HepG2 (cell line): ENCODE data around the gene TBC1D25. TPM values are rescaled to one million over a fixed set of nuclear protein-coding genes. Genes with fewer than 3 reads are reported as not detected.

Experiments
- ATAC-seq: fragments of 200-7000 bp; cut with Tn5 transposase; 3 replicates; pipeline ENCODE4 v1.9.1; 2020; ENCODE audit warnings: mild to moderate bottlenecking, moderate library complexity
- BruUV-seq: library from RNA; stranded (reverse); fragments of 400-500 nt; replicated peaks from 2 replicates; lab custom pipeline; 2021; lab: Mats Ljungman, UMichigan
- CTCF ChIA-PET: fragments of 300-600 bp; formaldehyde crosslinking; extraction: SDS; loops from one replicate; lab custom pipeline; 2021; ENCODE audit warnings: low total read pairs, inconsistent platforms, low intra/inter-chr PET ratio; lab: Yijun Ruan, JAX
- POLR2A ChIA-PET: fragments of 350-600 bp; sonication (Branson Sonifier 250); formaldehyde crosslinking; loops from one replicate; lab custom pipeline; 2020; ENCODE audit warnings: antibody characterized with exemption, inconsistent platforms; lab: Yijun Ruan, JAX
- DNase-seq: peaks from one replicate; pipeline ENCODE4 v3.0.0-alpha.2; 2015; ENCODE audit warnings: low spot score
- FAIRE-seq: peaks from 3 replicates; lab custom pipeline; 2011; peaks lifted over from hg19 to GRCh38; lab: Jason Lieb, UNC
- H2AFZ ChIP-seq: one replicate; pipeline ENCODE4 v1.6.1; 2011; ENCODE audit warnings: low read length, inconsistent platforms
- H3K27ac ChIP-seq: fragments of 300-600 bp; 3 replicates; pipeline ENCODE4 v1.8.0; 2011; ENCODE audit warnings: mixed run types, mild to moderate bottlenecking, mixed read lengths, low read length, inconsistent platforms; ENCODE audit not compliant: insufficient read depth; ENCODE audit errors: extremely low read length
- H3K27me3 ChIP-seq, 2 experiments: fragments of 200-600 bp in 1 of 2; 2 replicates in 1 of 2; 3 replicates in 1 of 2; pipeline versions ENCODE4 v1.6.0 to v1.8.0; 2011; ENCODE audit warnings: low read length in 2 of 2, mild to moderate bottlenecking in 2 of 2, moderate library complexity in 2 of 2, inconsistent platforms in 1 of 2; ENCODE audit not compliant: insufficient read depth in 2 of 2, control insufficient read depth in 1 of 2
- H3K36me3 ChIP-seq, 2 experiments: fragments of 200-600 bp in 1 of 2; replicated peaks in 1 of 2; 2 replicates in 1 of 2; 3 replicates in 1 of 2; pipeline versions ENCODE4 v1.5.1 to v1.8.0; 2011; ENCODE audit warnings: low read length in 2 of 2, inconsistent platforms in 1 of 2; ENCODE audit not compliant: insufficient read depth in 2 of 2, control insufficient read depth in 1 of 2
- H3K4me1 ChIP-seq: 2 replicates; pipeline ENCODE4 v1.5.1; 2012; ENCODE audit warnings: low read length, inconsistent platforms; ENCODE audit not compliant: insufficient read depth
- H3K4me2 ChIP-seq: 2 replicates; pipeline ENCODE4 v1.6.0; 2011; ENCODE audit warnings: low read depth, low read length, inconsistent platforms
- H3K4me3 ChIP-seq, 3 experiments: fragments of 200-600 bp in 1 of 3; sonication (generic), shearing (Covaris generic) in 1 of 3; replicated peaks in 1 of 3; 2 replicates each; pipeline ENCODE4 v1.5.1; 2011 to 2016; ENCODE audit warnings: low read length in 3 of 3, inconsistent platforms in 2 of 3, low read depth in 2 of 3, mild to moderate bottlenecking in 2 of 3, control low read depth in 1 of 3, mixed read lengths in 1 of 3; ENCODE audit not compliant: insufficient read depth in 1 of 3
- H3K79me2 ChIP-seq: one replicate; pipeline ENCODE4 v1.6.1; 2011; ENCODE audit warnings: low read length, inconsistent platforms; ENCODE audit not compliant: insufficient read depth
- H3K9ac ChIP-seq: 2 replicates; pipeline ENCODE4 v1.6.0; 2011; ENCODE audit warnings: mild to moderate bottlenecking, low read depth, low read length, inconsistent platforms; ENCODE audit not compliant: insufficient read depth
- H3K9me3 ChIP-seq: 2 replicates; pipeline ENCODE4 v1.5.1; 2012; ENCODE audit warnings: mild to moderate bottlenecking, low read length
- H4K20me1 ChIP-seq: 2 replicates; pipeline ENCODE4 v1.6.0; 2011; ENCODE audit warnings: inconsistent platforms, mild to moderate bottlenecking, low read length, moderate library complexity; ENCODE audit not compliant: insufficient read depth
- EZH2 ChIP-seq: conservative IDR thresholded peaks from 2 replicates; pipeline ENCODE4 v1.6.1; 2012; ENCODE audit warnings: mild to moderate bottlenecking, low read depth, low read length, moderate library complexity
- GFI1 ChIP-seq: sonication (generic); formaldehyde crosslinking; IDR thresholded peaks from 2 replicates; pipeline ENCODE4 v1.5.0; 2020; ENCODE audit warnings: missing genetic modification reagents, mild to moderate bottlenecking, borderline replicate concordance
- MAZ ChIP-seq, 2 experiments: sonication (generic) in 1 of 2; formaldehyde crosslinking in 1 of 2; IDR thresholded peaks; 2 replicates each; pipeline versions ENCODE4 v1.5.0 to v1.6.1; 2012 to 2020; ENCODE audit warnings: low read depth in 2 of 2, mild to moderate bottlenecking in 2 of 2, borderline replicate concordance in 1 of 2, improper control_type of control experiment in 1 of 2, low read length in 1 of 2, missing genetic modification reagents in 1 of 2, moderate library complexity in 1 of 2
- NR2F1 ChIP-seq, 2 experiments: fragments of 450-650 bp in 1 of 2; formaldehyde crosslinking in 1 of 2; IDR thresholded peaks; 2 replicates each; pipeline versions ENCODE4 v1.5.0 to v1.6.1; 2016 to 2020; ENCODE audit warnings: mild to moderate bottlenecking in 1 of 2, missing compliant biosample characterization in 1 of 2, missing genetic modification reagents in 1 of 2, moderate library complexity in 1 of 2
- PHB2 ChIP-seq: fragments of 450-650 bp; IDR thresholded peaks from 2 replicates; pipeline ENCODE4 v1.6.1; 2018; ENCODE audit not compliant: partially characterized antibody
- RBFOX2 ChIP-seq: fragments of 200-400 bp; formaldehyde crosslinking; IDR thresholded peaks from 2 replicates; pipeline ENCODE4 v1.6.1; 2017; ENCODE audit warnings: low read depth, mild to moderate bottlenecking, low read length
- SAP130 ChIP-seq: IDR thresholded peaks from 2 replicates; pipeline ENCODE4 v1.6.1; 2016; ENCODE audit warnings: low read depth
- SP5 ChIP-seq: IDR thresholded peaks from 2 replicates; pipeline ENCODE4 v1.6.1; 2016; ENCODE audit warnings: low read depth, borderline replicate concordance
- WIZ ChIP-seq: sonication (generic); formaldehyde crosslinking; IDR thresholded peaks from 2 replicates; pipeline ENCODE4 v1.5.1; 2020; ENCODE audit warnings: mild to moderate bottlenecking, missing genetic modification reagents
- XRCC5 ChIP-seq: fragments of 200-400 bp; formaldehyde crosslinking; optimal IDR thresholded peaks from 2 replicates; pipeline ENCODE3; 2017; ENCODE audit warnings: mild to moderate bottlenecking, low read length
- ZEB1 ChIP-seq: IDR thresholded peaks from 2 replicates; pipeline ENCODE4 v1.6.1; 2012; ENCODE audit warnings: mild to moderate bottlenecking, low read depth, inconsistent platforms; ENCODE audit not compliant: insufficient replicate concordance
- ZNF556 ChIP-seq: sonication (generic); formaldehyde crosslinking; IDR thresholded peaks from 2 replicates; pipeline ENCODE4 v1.4.0; 2020; ENCODE audit warnings: mild to moderate bottlenecking, missing genetic modification reagents, borderline replicate concordance
- ZNF572 ChIP-seq: sonication (generic); formaldehyde crosslinking; IDR thresholded peaks from 2 replicates; pipeline ENCODE4 v1.5.1; 2020; ENCODE audit warnings: mild to moderate bottlenecking, missing genetic modification reagents
- WGBS: methylation state at CpG from one replicate; pipeline ENCODE4 v1.1.6; 2017; ENCODE audit warnings: low lambda C conversion rate; 5-methylcytosine and 5-hydroxymethylcytosine counted together
- in situ Hi-C: cut with HindIII; loops from 2 replicates; pipeline ENCODE4 v1.10.0; 2017; ENCODE audit warnings: low pct_unique_long_range_greater_than_20kb; ENCODE audit not compliant: extremely low pct_ligation_motif_present
- intact Hi-C: fragments of 100-400 bp; cut with micrococcal nuclease; formaldehyde crosslinking; loops from one replicate; pipeline ENCODE4 v1.10.0; 2022; ENCODE audit not compliant: unreplicated experiment
- polyA plus RNA-seq, 8 experiments: library from polyadenylated mRNA; depleted of rRNA in 3 of 8; stranded (reverse) in 7 of 8; unstranded in 1 of 8; fragments of >200 nt; fragmentation: Illumina TruSeq in 4 of 8; extraction: Trizol in 4 of 8; gene quantifications; 2 replicates each; pipeline versions ENCODE4 v1.2.1 to v1.2.3, GENCODE V29; 2011 to 2016; ENCODE audit warnings: low read depth in 4 of 8, missing spikeins in 1 of 8, mixed read lengths in 1 of 8; ENCODE audit not compliant: insufficient read depth in 1 of 8
- total RNA-seq, 5 experiments: library from RNA; depleted of rRNA; stranded (reverse); fragments of >200 nt; fragmentation: Illumina TruSeq; extraction: Trizol; gene quantifications; 2 replicates each; pipeline ENCODE4 v1.2.3, GENCODE V29; 2016; ENCODE audit warnings: low read depth in 1 of 5
- TF ChIP-seq, protein P1 (sequence below): sonication (generic); formaldehyde crosslinking; IDR thresholded peaks from 2 replicates; pipeline ENCODE4 v1.4.0; 2020; ENCODE audit warnings: missing genetic modification reagents, borderline replicate concordance
- TF ChIP-seq, protein P2 (sequence below): sonication (generic); formaldehyde crosslinking; IDR thresholded peaks from 2 replicates; pipeline ENCODE4 v1.4.0; 2020; ENCODE audit warnings: missing genetic modification reagents, borderline replicate concordance
- TF ChIP-seq, protein P3 (sequence below): IDR thresholded peaks from 2 replicates; pipeline ENCODE4 v1.6.1; 2016; ENCODE audit warnings: low read depth

The TBC1D25 gene
- total and polyA plus RNA-seq, 2 of the 13 experiments (the other 11 are each of a cell fraction or from before 2014, with no cell fraction given), result 3.5 to 4.7 TPM

GRCh38 chrX:48531358-48531959, 8.1 kb upstream of the TBC1D25 start:
- no peak overlapping the region for H2AFZ ChIP-seq
- no peaks in the 10 kb centered on the region for H3K79me2 ChIP-seq
- ChIA-PET POLR2A (interaction anchor here (2.1 kb wide), 1 partner anchor 9 kb away, joined by 6 read pairs; the partner anchor contains the start of gene EBP), CTCF (no interaction called here)
- in situ Hi-C loops, result no loop called here
- H3K4me2 ChIP-seq, result no peak overlapping the region
- intact Hi-C loops, result loop anchor here (10.0 kb wide), 1 partner anchor 57 kb away; the partner anchor contains the start of genes FTSJ1 and SLC38A5
- no peak overlapping the region for H3K27ac ChIP-seq
- FAIRE-seq (peak; percentile 21), DNase-seq (no peak), ATAC-seq (no peak; the same call in 2 of the 3 replicates)
- peaks cover 1 to 12% of the 10 kb centered on the region in 2 experiments; a peak in 2 of 5 replicates for H3K36me3 ChIP-seq
- no peaks in the 10 kb centered on the region for H3K27me3 ChIP-seq
- H3K9ac ChIP-seq, result no peak overlapping the region
- peaks cover 9% of the 10 kb centered on the region for H3K4me1 ChIP-seq
- no peaks in the 10 kb centered on the region for H3K9me3 ChIP-seq
- H3K4me3 ChIP-seq, result no peak overlapping the region
- no TSS peak for BruUV-seq
- no peaks in the 10 kb centered on the region for H4K20me1 ChIP-seq
- WGBS, result 77% methylated on average over 4 of the region's 5 CpGs
- no peak for TF ChIP-seq SP5 (CRISPR knock-in tag)
- TF ChIP-seq, protein P1, sequence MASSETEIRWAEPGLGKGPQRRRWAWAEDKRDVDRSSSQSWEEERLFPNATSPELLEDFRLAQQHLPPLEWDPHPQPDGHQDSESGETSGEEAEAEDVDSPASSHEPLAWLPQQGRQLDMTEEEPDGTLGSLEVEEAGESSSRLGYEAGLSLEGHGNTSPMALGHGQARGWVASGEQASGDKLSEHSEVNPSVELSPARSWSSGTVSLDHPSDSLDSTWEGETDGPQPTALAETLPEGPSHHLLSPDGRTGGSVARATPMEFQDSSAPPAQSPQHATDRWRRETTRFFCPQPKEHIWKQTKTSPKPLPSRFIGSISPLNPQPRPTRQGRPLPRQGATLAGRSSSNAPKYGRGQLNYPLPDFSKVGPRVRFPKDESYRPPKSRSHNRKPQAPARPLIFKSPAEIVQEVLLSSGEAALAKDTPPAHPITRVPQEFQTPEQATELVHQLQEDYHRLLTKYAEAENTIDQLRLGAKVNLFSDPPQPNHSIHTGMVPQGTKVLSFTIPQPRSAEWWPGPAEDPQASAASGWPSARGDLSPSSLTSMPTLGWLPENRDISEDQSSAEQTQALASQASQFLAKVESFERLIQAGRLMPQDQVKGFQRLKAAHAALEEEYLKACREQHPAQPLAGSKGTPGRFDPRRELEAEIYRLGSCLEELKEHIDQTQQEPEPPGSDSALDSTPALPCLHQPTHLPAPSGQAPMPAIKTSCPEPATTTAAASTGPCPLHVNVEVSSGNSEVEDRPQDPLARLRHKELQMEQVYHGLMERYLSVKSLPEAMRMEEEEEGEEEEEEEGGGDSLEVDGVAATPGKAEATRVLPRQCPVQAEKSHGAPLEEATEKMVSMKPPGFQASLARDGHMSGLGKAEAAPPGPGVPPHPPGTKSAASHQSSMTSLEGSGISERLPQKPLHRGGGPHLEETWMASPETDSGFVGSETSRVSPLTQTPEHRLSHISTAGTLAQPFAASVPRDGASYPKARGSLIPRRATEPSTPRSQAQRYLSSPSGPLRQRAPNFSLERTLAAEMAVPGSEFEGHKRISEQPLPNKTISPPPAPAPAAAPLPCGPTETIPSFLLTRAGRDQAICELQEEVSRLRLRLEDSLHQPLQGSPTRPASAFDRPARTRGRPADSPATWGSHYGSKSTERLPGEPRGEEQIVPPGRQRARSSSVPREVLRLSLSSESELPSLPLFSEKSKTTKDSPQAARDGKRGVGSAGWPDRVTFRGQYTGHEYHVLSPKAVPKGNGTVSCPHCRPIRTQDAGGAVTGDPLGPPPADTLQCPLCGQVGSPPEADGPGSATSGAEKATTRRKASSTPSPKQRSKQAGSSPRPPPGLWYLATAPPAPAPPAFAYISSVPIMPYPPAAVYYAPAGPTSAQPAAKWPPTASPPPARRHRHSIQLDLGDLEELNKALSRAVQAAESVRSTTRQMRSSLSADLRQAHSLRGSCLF (CRISPR knock-in tag), result no peak
- no peak for TF ChIP-seq XRCC5
- TF ChIP-seq NR2F1 (CRISPR knock-in tag; IDR thresholded peaks at IDR 0.05), result no peak
- no peak for TF ChIP-seq MAZ (IDR thresholded peaks at IDR 0.05; ENCODE audit: borderline replicate concordance, low read depth, low read length)
- no peak for TF ChIP-seq MAZ (CRISPR knock-in tag; IDR thresholded peaks at IDR 0.05; ENCODE audit: low read depth)
- TF ChIP-seq WIZ (CRISPR knock-in tag), result no peak
- no peak for TF ChIP-seq RBFOX2
- TF ChIP-seq, protein P2, sequence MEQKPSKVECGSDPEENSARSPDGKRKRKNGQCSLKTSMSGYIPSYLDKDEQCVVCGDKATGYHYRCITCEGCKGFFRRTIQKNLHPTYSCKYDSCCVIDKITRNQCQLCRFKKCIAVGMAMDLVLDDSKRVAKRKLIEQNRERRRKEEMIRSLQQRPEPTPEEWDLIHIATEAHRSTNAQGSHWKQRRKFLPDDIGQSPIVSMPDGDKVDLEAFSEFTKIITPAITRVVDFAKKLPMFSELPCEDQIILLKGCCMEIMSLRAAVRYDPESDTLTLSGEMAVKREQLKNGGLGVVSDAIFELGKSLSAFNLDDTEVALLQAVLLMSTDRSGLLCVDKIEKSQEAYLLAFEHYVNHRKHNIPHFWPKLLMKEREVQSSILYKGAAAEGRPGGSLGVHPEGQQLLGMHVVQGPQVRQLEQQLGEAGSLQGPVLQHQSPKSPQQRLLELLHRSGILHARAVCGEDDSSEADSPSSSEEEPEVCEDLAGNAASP (CRISPR knock-in tag), result no peak
- TF ChIP-seq ZNF572 (CRISPR knock-in tag), result no peak
- no peak for TF ChIP-seq SAP130 (CRISPR knock-in tag)
- TF ChIP-seq ZNF556 (CRISPR knock-in tag), result no peak
- no peak for TF ChIP-seq GFI1
- TF ChIP-seq EZH2, result no peak
- TF ChIP-seq ZEB1, result no peak
- TF ChIP-seq PHB2, result no peak
- TF ChIP-seq, protein P3, sequence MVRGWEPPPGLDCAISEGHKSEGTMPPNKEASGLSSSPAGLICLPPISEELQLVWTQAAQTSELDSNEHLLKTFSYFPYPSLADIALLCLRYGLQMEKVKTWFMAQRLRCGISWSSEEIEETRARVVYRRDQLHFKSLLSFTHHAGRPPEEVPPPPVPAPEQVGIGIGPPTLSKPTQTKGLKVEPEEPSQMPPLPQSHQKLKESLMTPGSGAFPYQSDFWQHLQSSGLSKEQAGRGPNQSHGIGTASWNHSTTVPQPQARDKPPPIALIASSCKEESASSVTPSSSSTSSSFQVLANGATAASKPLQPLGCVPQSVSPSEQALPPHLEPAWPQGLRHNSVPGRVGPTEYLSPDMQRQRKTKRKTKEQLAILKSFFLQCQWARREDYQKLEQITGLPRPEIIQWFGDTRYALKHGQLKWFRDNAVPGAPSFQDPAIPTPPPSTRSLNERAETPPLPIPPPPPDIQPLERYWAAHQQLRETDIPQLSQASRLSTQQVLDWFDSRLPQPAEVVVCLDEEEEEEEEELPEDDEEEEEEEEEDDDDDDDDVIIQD (CRISPR knock-in tag), result no peak
